ENCODE results near the gene AIFM3.

GRCh38 chr22:20980523-20980922, 13.5 kb downstream of the AIFM3 start:
- no peak for TF ChIP-seq POLR2AphosphoS5 (IDR thresholded peaks at IDR 0.05; ENCODE audit: low read depth)
- TF ChIP-seq CTCF (conservative IDR thresholded peaks at IDR 0.05; ENCODE audit: low read depth in 2 of 2) = no peak
- no peak for TF ChIP-seq EZH2 (IDR thresholded peaks at IDR 0.05; ENCODE audit: low read depth, unreplicated experiment)
- no peak for TF ChIP-seq REST (IDR thresholded peaks at IDR 0.05; ENCODE audit: unreplicated experiment)
- no peak for TF ChIP-seq EZH2phosphoT487 (IDR thresholded peaks at IDR 0.05; ENCODE audit: unreplicated experiment)
- TF ChIP-seq CREB1 (CRISPR knock-in tag; IDR thresholded peaks at IDR 0.05; ENCODE audit: low read depth) = no peak
- no peak for TF ChIP-seq JUNB (IDR thresholded peaks at IDR 0.05; ENCODE audit: unreplicated experiment)
- no peak for TF ChIP-seq ZNF114 (CRISPR knock-in tag; IDR thresholded peaks at IDR 0.05)
- no peak for TF ChIP-seq NANOG (IDR thresholded peaks at IDR 0.05; ENCODE audit: borderline replicate concordance)
- no peak for TF ChIP-seq STAT1 (IDR thresholded peaks at IDR 0.05; ENCODE audit: unreplicated experiment)
